OCI-LY3 (cell line): ENCODE data around the gene AHNAK.

ENCODE experiments used
- EZH2phosphoT487 ChIP-seq: fragments of 200-600 bp; shearing (Covaris generic); IDR thresholded peaks from 2 replicates; pipeline ENCODE4 v1.6.1; 2018; ENCODE audit warnings: antibody characterized with exemption, mixed run types, low read depth
- TF ChIP-seq, protein P1 (sequence below): fragments of 200-600, 300-600 bp; sonication (generic); IDR thresholded peaks from 2 replicates; pipeline ENCODE4 v1.5.1; 2014; ENCODE audit warnings: antibody characterized with exemption, low read length, low read depth

DNA sequence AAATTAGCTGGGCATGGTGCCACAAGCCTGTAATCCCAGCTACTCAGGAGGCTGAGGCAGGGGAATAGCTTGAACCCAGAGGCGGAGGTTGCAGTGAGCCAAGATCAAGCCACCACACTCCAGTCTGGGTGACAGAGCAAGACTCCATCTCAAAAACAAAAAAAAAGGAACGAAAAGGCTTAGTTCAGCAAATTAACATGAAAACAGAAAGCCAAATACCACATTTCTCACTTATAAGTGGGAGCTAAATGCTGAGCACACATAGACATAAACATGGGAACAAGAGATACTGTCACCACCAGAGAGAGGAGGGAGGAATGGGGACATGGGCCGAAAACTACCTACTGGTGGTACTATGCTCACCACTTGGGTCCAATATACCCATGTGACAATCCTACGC, 89.1 kb downstream of the AHNAK start:
- TF ChIP-seq, protein P1, sequence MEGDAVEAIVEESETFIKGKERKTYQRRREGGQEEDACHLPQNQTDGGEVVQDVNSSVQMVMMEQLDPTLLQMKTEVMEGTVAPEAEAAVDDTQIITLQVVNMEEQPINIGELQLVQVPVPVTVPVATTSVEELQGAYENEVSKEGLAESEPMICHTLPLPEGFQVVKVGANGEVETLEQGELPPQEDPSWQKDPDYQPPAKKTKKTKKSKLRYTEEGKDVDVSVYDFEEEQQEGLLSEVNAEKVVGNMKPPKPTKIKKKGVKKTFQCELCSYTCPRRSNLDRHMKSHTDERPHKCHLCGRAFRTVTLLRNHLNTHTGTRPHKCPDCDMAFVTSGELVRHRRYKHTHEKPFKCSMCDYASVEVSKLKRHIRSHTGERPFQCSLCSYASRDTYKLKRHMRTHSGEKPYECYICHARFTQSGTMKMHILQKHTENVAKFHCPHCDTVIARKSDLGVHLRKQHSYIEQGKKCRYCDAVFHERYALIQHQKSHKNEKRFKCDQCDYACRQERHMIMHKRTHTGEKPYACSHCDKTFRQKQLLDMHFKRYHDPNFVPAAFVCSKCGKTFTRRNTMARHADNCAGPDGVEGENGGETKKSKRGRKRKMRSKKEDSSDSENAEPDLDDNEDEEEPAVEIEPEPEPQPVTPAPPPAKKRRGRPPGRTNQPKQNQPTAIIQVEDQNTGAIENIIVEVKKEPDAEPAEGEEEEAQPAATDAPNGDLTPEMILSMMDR, result no peak
- TF ChIP-seq EZH2phosphoT487, result no peak
